Measurements from ENCODE around the gene PPP2R2C. TPM values are rescaled to one million over a fixed set of nuclear protein-coding genes. Genes with fewer than 3 reads are reported as not detected.

The PPP2R2C gene
- total and polyA plus RNA-seq, 2 donors = 5.4 to 6.4 TPM

DNA sequence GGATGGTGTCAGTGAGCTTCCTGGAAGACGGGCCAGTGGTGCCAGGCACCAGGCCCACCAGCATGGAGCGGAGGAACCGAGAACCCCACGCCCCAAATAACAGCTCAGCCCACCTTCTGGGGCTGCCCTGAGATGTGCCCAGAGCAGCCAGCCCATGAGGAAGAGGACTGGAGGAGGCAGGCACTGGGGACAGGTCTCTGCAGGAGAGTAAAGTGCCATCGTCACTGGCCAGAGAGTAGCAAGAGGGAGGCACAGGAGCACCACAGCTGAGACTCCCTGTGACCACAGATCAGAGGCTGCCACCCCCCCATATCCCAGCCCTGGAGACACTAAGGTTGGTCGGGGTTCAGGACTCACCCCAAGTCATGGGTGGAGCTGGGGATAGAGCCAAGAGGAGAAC lies 63.0 kb downstream of the PPP2R2C start:
- no peak for DNase-seq (ENCODE audit: low read depth in 6 of 9, low spot score in 9 of 9)
- H3K36me3 ChIP-seq (ENCODE audit: control insufficient read depth in 2 of 2, insufficient read depth in 2 of 2, low read length in 1 of 2) = no peaks in the 10 kb centered on the region
- 91% methylated on average over 6 of the region's 6 CpGs for WGBS
- H3K4me1 ChIP-seq (ENCODE audit: control insufficient read depth in 2 of 2, insufficient read depth in 2 of 2, low read length in 2 of 2) = no peaks in the 10 kb centered on the region
- H3K9me3 ChIP-seq (ENCODE audit: control insufficient read depth in 2 of 2, insufficient read depth in 1 of 2, low read length in 1 of 2) = no peaks in the 10 kb centered on the region
- H3K27ac ChIP-seq (ENCODE audit: low read depth in 1 of 2, low read length in 1 of 2) = no peak overlapping the region
- peaks cover 0 to 14% of the 10 kb centered on the region in 2 donors for H3K27me3 ChIP-seq (ENCODE audit: control insufficient read depth in 2 of 2, insufficient read depth in 1 of 2, low read length in 1 of 2)
- no peak overlapping the region for H3K4me3 ChIP-seq (ENCODE audit: low read length in 2 of 2)

- DNase-seq (ENCODE audit: low read depth in 6 of 9, low spot score in 9 of 9) = no peak
- peaks cover 0 to 23% of the 10 kb centered on the region in 2 donors for H3K27me3 ChIP-seq (ENCODE audit: control insufficient read depth in 2 of 2, insufficient read depth in 1 of 2, low read length in 1 of 2)
- 82% methylated on average over 4 of the region's 4 CpGs for WGBS
These were observed 64.2 kb downstream of the PPP2R2C start for GRCh38 chr4:6408263-6408662.

GRCh38 chr4:6405397-6405706 lies 67.1 kb downstream of the PPP2R2C start:
- Histone ChIP-seq H3K27me3 (ENCODE audit: control insufficient read depth in 2 of 2, insufficient read depth in 1 of 2, low read length in 1 of 2) (peaks cover 0 to 38% of the 10 kb centered on the region in 2 donors), H3K4me3 (ENCODE audit: low read length in 2 of 2) (no peak overlapping the region)
- no peak for DNase-seq (ENCODE audit: low read depth in 6 of 9, low spot score in 9 of 9)

More at GRCh38 chr4:6408263-6408662, 64.2 kb downstream of the PPP2R2C start:
- no peaks in the 10 kb centered on the region for H3K36me3 ChIP-seq (ENCODE audit: control insufficient read depth in 2 of 2, insufficient read depth in 2 of 2, low read length in 1 of 2)
- H3K27ac ChIP-seq (ENCODE audit: low read depth in 1 of 2, low read length in 1 of 2) = no peak overlapping the region
- H3K4me1 ChIP-seq (ENCODE audit: control insufficient read depth in 2 of 2, insufficient read depth in 2 of 2, low read length in 2 of 2) = no peaks in the 10 kb centered on the region
- no peak overlapping the region for H3K4me3 ChIP-seq (ENCODE audit: low read length in 2 of 2)
- H3K9me3 ChIP-seq (ENCODE audit: control insufficient read depth in 2 of 2, insufficient read depth in 1 of 2, low read length in 1 of 2) = no peaks in the 10 kb centered on the region

GRCh38 chr4:6404611-6405396 lies 67.6 kb downstream of the PPP2R2C start:
- H3K27me3 ChIP-seq (ENCODE audit: control insufficient read depth in 2 of 2, insufficient read depth in 1 of 2, low read length in 1 of 2) = peaks cover 0 to 38% of the 10 kb centered on the region in 2 donors

More at GRCh38 chr4:6405397-6405706, 67.1 kb downstream of the PPP2R2C start:
- 8% methylated on average over 2 of the region's 2 CpGs for WGBS
- no peaks in the 10 kb centered on the region for H3K4me1 ChIP-seq (ENCODE audit: control insufficient read depth in 2 of 2, insufficient read depth in 2 of 2, low read length in 2 of 2)
- no peaks in the 10 kb centered on the region for H3K36me3 ChIP-seq (ENCODE audit: control insufficient read depth in 2 of 2, insufficient read depth in 2 of 2, low read length in 1 of 2)
- no peak overlapping the region for H3K27ac ChIP-seq (ENCODE audit: low read depth in 1 of 2, low read length in 1 of 2)
- H3K9me3 ChIP-seq (ENCODE audit: control insufficient read depth in 2 of 2, insufficient read depth in 1 of 2, low read length in 1 of 2) = no peaks in the 10 kb centered on the region

GRCh38 chr4:6403400-6403685 lies 69.1 kb downstream of the PPP2R2C start:
- 17% methylated on average over 7 of the region's 7 CpGs for WGBS
- Histone ChIP-seq H3K27ac (ENCODE audit: low read depth in 1 of 2, low read length in 1 of 2) (no peak overlapping the region), H3K27me3 (ENCODE audit: control insufficient read depth in 2 of 2, insufficient read depth in 1 of 2, low read length in 1 of 2) (peaks cover 0 to 38% of the 10 kb centered on the region in 2 donors), H3K4me3 (ENCODE audit: low read length in 2 of 2) (no peak overlapping the region), H3K36me3 (ENCODE audit: control insufficient read depth in 2 of 2, insufficient read depth in 2 of 2, low read length in 1 of 2) (no peaks in the 10 kb centered on the region), H3K9me3 (ENCODE audit: control insufficient read depth in 2 of 2, insufficient read depth in 1 of 2, low read length in 1 of 2) (no peaks in the 10 kb centered on the region), H3K4me1 (ENCODE audit: control insufficient read depth in 2 of 2, insufficient read depth in 2 of 2, low read length in 2 of 2) (no peaks in the 10 kb centered on the region)
- DNase-seq (ENCODE audit: low read depth in 6 of 9, low spot score in 9 of 9) = no peak

More at GRCh38 chr4:6404611-6405396, 67.6 kb downstream of the PPP2R2C start:
- no peaks in the 10 kb centered on the region for H3K4me1 ChIP-seq (ENCODE audit: control insufficient read depth in 2 of 2, insufficient read depth in 2 of 2, low read length in 2 of 2)
- no peaks in the 10 kb centered on the region for H3K9me3 ChIP-seq (ENCODE audit: control insufficient read depth in 2 of 2, insufficient read depth in 1 of 2, low read length in 1 of 2)
- 66% methylated on average over 22 of the region's 22 CpGs for WGBS
- DNase-seq (ENCODE audit: low read depth in 6 of 9, low spot score in 9 of 9) = no peak
- no peaks in the 10 kb centered on the region for H3K36me3 ChIP-seq (ENCODE audit: control insufficient read depth in 2 of 2, insufficient read depth in 2 of 2, low read length in 1 of 2)
- no peak overlapping the region for H3K27ac ChIP-seq (ENCODE audit: low read depth in 1 of 2, low read length in 1 of 2)
- no peak overlapping the region for H3K4me3 ChIP-seq (ENCODE audit: low read length in 2 of 2)

DNA sequence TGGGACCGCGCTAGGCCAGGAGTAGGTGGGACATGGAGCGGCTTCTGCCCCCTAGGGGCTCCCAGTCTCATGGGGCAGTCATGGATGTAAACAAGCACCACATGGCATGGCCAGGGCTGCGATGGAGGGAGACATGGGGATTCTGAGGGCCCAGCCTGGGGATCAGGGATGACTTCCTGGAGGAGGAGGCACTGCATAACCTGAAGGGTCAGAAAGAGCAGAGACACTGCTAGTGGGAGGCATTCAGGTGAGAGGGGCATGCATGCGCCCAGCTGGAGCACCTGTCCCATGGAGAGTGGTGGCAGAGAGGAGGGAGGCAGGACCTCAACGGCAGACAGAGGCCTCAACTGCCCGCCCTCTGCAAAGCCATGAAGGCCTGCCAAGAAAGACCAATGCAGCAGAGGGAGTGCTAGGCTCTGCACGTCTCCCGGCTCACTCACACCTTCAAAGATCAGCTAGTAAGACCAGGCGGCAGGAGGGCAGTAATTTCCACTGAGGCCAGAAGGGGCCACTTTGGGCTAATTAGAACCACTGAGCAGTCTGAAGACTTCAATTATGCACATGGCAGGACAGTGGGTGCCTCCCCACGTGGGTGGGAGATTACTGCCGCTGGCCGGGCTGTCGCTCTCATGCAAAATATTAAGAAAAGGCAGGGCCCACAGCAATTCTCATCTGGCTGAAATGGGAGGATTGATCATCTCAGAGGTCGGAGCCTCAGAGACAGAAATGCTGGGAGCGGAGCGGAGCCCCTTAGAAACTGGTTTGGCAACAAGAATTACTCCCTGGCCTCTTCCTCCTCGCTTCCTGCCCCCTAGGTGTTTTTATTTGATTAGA lies 69.6 kb downstream of the PPP2R2C start:
- DNase-seq (ENCODE audit: low read depth in 6 of 9, low spot score in 9 of 9) = no peak

GRCh38 chr4:6401797-6402196 lies 70.6 kb downstream of the PPP2R2C start:
- Histone ChIP-seq H3K4me1 (ENCODE audit: control insufficient read depth in 2 of 2, insufficient read depth in 2 of 2, low read length in 2 of 2) (no peaks in the 10 kb centered on the region), H3K9me3 (ENCODE audit: control insufficient read depth in 2 of 2, insufficient read depth in 1 of 2, low read length in 1 of 2) (no peaks in the 10 kb centered on the region), H3K4me3 (ENCODE audit: low read length in 2 of 2) (no peak overlapping the region), H3K27ac (ENCODE audit: low read depth in 1 of 2, low read length in 1 of 2) (no peak overlapping the region), H3K36me3 (ENCODE audit: control insufficient read depth in 2 of 2, insufficient read depth in 2 of 2, low read length in 1 of 2) (no peaks in the 10 kb centered on the region), H3K27me3 (ENCODE audit: control insufficient read depth in 2 of 2, insufficient read depth in 1 of 2, low read length in 1 of 2) (peaks cover 0 to 38% of the 10 kb centered on the region in 2 donors)
- 92% methylated on average over 9 of the region's 9 CpGs for WGBS
- no peak for DNase-seq (ENCODE audit: low read depth in 6 of 9, low spot score in 9 of 9)

More for the DNA sequence above, 69.6 kb downstream of the PPP2R2C start:
- Histone ChIP-seq H3K36me3 (ENCODE audit: control insufficient read depth in 2 of 2, insufficient read depth in 2 of 2, low read length in 1 of 2) (no peaks in the 10 kb centered on the region), H3K4me3 (ENCODE audit: low read length in 2 of 2) (no peak overlapping the region), H3K9me3 (ENCODE audit: control insufficient read depth in 2 of 2, insufficient read depth in 1 of 2, low read length in 1 of 2) (no peaks in the 10 kb centered on the region), H3K27ac (ENCODE audit: low read depth in 1 of 2, low read length in 1 of 2) (no peak overlapping the region), H3K27me3 (ENCODE audit: control insufficient read depth in 2 of 2, insufficient read depth in 1 of 2, low read length in 1 of 2) (peaks cover 0 to 38% of the 10 kb centered on the region in 2 donors), H3K4me1 (ENCODE audit: control insufficient read depth in 2 of 2, insufficient read depth in 2 of 2, low read length in 2 of 2) (no peaks in the 10 kb centered on the region)
- WGBS = 38% methylated on average over 18 of the region's 18 CpGs

GRCh38 chr4:6396696-6397236 lies 75.6 kb downstream of the PPP2R2C start:
- Histone ChIP-seq H3K4me3 (ENCODE audit: low read length in 2 of 2) (no peak overlapping the region), H3K4me1 (ENCODE audit: control insufficient read depth in 2 of 2, insufficient read depth in 2 of 2, low read length in 2 of 2) (no peaks in the 10 kb centered on the region), H3K9me3 (ENCODE audit: control insufficient read depth in 2 of 2, insufficient read depth in 1 of 2, low read length in 1 of 2) (no peaks in the 10 kb centered on the region), H3K27me3 (ENCODE audit: control insufficient read depth in 2 of 2, insufficient read depth in 1 of 2, low read length in 1 of 2) (peaks cover 0 to 2% of the 10 kb centered on the region in 2 donors), H3K27ac (ENCODE audit: low read depth in 1 of 2, low read length in 1 of 2) (no peak overlapping the region), H3K36me3 (ENCODE audit: control insufficient read depth in 2 of 2, insufficient read depth in 2 of 2, low read length in 1 of 2) (no peaks in the 10 kb centered on the region)
- WGBS = 91% methylated on average over 12 of the region's 12 CpGs
- DNase-seq (ENCODE audit: low read depth in 6 of 9, low spot score in 9 of 9) = no peak

All from thymus (tissue), 11 donors.